GM23248 (cell line): ENCODE data around the gene SEL1L3.

Experiments used
- EZH2 ChIP-seq: fragments of 200-600 bp; sonication (generic); IDR thresholded peaks from 2 replicates; pipeline ENCODE4 v1.6.1; 2018; ENCODE audit warnings: antibody characterized with exemption, mild to moderate bottlenecking; ENCODE audit not compliant: insufficient read depth, poor library complexity, severe bottlenecking
- EZH2phosphoT487 ChIP-seq: fragments of 200-600 bp; sonication (generic); IDR thresholded peaks from 2 replicates; pipeline ENCODE4 v1.6.1; 2018; ENCODE audit warnings: antibody characterized with exemption, moderate library complexity, mild to moderate bottlenecking, low read depth; ENCODE audit not compliant: insufficient read depth

DNA sequence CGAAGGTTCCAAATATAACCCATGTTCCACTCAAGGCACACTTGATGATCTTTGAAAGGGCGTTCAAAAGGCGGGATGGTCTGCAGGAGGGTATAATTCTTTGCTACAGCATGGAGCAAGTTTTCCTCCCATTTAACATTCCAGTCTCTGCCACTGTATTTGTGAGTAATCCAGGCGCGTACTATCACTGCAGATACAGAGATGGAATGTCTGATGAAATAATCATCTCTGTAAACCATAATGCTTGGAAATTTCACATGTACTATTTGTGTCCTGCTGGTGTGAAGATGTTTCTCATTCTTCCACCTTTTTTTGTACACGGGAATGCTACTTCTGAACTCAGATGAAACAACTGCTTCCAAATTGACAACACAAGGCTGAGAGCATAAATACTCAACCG is 15.5 kb downstream of the SEL1L3 start:
- TF ChIP-seq EZH2phosphoT487, result no peak
- TF ChIP-seq EZH2, result no peak
